HG03159 (cell line): Measurements from ENCODE around the gene ITGAX.

ENCODE experiments used
- ATAC-seq: cut with Tn5 transposase; IDR thresholded peaks from one replicate; pipeline ENCODE4 v1.9.1; 2021; ENCODE audit warnings: mild to moderate bottlenecking, moderate library complexity; ENCODE audit not compliant: unreplicated experiment

Gene ITGAX

DNA sequence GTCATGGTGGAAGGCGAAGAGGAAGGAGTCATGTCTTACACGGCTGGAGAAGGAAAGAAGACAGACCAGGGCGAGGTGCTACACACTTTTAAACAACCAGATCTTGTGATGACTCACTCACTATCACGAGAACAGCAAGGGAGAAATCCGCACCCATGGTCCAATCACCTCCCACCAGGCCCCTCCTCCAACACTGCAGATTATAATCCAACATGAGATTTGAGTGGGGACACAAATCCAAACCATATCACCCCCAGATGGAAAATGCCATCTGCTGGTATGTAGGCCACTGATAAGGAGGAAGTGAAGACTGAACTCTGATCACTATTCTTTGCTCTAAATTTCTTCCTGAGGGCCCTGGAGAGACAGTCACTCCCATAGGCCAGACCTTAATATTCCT is 7.5 kb upstream of the ITGAX start:
- no peak for ATAC-seq

DNA sequence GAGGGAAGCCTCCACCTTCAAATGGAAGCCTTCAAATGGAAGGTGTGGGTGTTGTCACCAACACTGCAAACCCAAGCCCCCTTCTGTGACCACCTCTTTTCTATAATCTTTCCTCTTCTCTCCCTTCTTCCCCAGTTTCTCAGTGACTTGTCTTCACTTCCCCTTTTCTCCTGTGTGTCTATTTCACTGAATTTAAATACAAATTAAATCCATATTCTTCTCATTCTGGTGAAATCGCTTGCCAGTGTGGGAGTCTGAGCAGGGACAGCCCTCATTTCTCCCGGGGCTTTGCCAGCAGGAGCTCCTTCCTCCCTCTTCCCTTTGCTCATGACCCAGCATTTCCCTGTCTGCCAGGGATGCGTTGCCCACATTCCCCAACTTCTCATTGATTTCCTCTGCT is 6.4 kb upstream of the ITGAX start:
- no peak for ATAC-seq

DNA sequence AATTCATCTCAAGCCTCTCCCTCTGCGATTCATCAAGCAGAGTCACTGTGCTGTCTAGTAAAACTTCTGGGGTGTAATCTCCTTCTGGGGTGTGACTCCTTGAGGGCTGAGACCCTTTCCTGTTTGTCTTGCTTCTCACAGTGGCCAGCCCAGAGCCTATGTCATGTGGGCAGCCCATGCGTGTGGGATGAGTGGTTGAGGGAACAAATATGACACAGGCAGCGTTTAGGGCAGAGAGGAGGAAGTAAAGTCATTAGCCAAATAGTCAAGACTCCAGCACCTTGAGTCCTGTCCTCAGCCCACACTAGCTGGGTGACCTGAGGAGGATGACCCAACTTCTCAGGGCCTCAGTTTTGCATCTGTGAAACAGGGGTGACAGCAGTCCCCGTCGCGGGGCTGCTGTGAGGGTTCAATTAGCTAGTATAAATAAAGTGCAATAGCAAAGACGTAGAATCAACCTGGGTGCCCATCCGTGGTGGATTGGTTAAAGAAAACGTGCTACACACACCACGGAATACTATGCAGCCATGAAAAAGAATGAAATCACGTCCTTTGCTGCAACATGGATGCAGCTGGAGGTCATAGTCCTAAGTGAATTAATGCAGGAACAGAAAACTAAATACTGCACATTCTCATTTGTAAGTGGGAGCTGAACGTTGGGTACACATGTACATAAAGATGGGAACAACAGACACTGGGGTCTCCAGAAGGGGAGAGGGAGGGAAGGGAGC is 4.5 kb upstream of the ITGAX start:
- ATAC-seq, result no peak

DNA sequence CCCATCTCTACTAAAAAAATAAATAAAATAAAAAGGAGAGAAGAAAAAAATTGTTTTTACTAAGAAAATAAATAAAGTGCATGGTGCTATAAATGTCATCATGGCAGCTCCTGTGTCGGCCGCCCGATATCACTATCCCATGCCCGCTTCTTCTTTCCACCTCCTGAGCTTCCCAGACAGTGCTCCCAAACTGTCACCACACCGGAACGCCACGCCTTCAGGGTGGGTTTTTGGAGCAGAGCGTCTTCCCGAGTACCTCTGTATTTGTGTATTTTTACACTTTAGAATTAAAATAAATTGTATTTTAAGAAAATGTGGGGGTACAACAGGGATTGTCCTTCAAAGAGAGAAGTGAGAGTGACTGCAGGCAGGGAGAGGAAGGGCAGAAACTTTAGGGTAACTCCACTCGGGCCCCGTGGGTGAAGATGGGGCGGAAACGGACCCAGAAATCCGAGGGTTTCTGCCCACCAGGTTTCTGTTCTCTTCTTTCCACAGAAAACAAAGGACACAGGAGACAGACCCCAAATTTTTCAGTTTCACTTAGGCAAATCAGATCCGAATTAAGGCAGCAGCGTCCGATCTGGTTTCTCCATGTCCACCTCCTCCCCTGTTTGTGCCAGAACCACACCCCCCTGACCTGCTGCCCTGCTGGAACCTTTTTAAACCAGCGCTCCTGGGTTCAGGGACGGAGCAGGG is 3.6 kb upstream of the ITGAX start:
- ATAC-seq, result no peak

DNA sequence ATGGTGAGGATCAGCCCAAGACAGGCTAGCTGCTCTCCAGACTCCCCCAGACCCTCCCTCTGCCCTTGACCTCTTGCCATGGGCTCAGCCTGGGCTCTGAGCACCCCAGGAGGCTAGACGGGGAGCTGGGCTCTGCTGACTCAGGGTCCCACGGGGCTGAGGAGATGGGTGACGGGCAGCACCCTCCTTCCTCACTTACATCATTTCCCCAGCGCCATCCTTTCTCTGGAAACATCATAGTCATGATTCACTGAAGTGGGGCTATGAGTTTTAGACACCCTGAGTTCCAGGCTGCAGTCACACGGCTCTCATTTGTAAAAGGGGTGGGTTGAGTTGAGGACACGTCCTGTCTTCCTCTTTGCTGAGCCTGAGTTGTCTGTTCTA is 3.0 kb upstream of the ITGAX start:
- no peak for ATAC-seq

DNA sequence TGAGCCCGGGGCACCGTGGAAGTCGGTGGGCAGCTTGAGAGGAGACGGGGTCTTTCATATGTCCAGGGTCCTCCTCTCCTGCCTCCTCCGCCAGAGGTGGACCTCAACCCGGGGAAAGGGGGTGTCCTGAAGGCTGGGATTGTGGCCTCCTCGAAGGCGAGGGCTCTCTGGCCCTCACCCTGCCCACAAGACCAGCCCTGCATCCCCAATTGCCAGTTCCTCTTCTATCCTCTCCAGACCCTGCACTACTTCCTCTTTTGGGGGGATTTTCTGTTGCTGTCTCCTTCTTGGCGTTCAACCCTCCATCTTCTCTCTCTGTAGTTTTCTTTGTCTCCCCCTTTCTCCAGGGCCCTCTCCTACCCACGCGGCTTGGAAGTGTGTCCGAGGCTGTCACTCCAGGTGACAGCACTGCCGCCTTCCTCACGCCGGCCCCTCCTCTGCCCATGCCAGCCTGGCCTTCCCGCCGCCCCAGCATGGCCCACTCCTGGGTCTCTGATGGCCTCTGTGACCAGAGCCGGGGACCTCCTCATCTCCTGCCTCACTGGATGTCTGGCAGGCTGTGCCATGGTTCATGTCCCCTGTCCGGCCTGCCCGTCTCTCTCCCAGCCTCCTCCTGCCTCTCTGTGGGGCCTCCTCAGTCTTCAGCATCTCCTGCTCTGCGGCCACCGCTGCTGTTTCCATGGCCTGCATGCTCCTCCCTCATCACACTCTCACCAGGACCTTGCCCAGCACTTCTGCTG is 2.4 kb upstream of the ITGAX start:
- no peak for ATAC-seq

DNA sequence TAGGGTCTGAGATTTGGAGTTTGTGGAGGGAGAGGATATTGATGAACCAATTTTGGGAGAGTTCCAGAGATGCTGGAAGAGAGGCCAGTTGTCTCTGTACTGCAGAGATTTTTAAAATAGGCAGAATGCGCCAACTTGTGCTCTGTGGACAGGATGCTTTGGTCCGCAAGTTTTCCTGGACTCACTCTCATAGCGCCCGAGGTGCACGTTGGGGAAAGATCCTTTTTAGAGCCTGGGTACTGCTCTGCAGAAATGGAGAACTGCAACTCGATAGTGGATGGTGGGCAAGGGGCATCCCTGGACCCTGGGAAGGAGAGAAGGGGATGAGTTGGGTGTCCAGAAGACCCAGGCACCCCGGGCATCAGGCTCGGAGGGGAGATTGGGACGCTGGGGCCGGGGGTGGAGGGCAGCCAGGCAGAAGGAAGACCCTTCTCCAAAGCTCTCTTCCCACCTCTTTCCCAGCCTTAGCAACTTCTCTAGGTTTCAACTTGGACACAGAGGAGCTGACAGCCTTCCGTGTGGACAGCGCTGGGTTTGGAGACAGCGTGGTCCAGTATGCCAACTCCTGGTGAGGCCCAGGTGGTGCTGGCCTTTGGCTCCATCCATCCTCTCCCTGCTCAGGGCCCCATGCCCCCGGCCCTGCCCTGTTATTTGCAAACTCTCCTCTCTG is 590 bp downstream of the ITGAX start:
- no peak for ATAC-seq

DNA sequence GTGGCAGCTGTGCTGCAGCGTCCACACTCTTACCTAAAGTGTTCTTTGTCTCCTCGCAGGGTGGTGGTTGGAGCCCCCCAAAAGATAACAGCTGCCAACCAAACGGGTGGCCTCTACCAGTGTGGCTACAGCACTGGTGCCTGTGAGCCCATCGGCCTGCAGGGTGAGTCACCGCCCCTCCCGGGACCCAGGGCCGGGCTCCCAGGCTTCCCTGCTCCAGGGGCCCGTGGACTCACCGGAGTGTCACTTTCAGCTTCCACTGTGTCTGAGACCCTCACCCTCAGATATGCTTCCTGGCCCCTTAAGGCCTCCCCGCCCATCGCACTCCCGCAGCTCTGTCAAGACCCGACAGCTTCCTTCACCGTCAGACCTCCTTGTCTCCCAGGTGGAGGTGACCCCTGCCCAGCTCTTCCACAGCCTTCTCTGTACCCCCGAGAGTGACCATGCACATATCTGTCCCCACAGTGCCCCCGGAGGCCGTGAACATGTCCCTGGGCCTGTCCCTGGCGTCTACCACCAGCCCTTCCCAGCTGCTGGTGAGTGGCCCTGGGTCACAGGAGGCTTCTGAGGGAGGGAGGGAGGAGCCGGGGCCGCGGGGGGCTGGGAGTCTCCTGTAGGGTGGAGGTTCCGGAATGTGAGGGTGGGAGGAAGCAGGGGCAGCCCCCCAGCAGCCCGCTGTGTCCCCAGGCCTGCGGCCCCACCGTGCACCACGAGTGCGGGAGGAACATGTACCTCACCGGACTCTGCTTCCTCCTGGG is 1.8 kb downstream of the ITGAX start:
- ATAC-seq, result no peak

DNA sequence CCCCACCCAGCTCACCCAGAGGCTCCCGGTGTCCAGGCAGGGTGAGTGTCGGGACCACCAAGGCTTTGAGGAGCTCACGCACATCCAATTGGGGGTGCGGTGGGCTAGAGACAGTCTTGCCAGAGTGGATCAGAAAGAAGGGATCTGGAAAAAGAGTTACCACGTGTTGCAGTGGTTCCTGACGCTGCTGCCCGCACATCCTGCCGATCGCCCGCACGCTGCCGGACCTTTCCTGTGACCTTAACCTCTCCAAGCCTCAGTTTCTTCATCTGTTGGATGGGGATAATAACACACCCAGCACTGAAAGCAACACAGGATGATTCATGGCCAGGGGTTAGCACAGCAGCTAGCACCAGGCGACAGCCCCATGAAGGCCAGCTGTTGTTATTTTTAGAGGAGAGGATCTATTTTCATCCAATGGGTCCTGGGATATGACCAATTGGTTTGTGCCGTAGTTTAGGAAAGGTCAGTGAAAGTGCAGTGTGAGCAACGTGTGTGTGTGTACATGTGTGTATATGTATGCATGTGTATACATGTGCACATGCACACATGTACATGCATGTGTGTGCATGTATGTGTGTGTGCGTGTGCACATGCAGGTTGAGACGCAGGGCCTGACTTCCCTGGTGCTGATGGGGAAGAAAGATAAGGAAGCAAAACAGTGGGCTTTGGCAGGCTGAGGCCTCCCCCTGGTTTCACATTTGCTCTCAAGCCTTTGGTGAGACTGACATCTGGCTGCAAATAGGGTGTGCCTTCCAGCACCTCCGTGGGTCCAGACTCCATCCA is 2.5 kb downstream of the ITGAX start:
- no peak for ATAC-seq

DNA sequence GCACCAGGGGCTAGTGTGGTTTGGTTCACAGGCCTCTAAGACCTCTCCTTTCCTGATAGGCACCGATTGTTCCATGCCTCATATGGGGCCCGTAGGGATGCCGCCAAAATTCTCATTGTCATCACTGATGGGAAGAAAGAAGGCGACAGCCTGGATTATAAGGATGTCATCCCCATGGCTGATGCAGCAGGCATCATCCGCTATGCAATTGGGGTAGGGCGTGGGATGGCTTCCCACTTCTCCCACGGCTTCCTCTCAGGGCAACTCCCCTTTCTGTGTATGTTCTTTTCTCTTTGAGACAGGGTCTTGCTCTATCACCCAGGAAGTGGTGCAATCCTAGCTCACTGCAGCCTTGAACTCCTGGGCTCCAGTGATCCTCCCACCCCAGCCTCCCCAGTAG is 5.3 kb downstream of the ITGAX start:
- ATAC-seq, result no peak

DNA sequence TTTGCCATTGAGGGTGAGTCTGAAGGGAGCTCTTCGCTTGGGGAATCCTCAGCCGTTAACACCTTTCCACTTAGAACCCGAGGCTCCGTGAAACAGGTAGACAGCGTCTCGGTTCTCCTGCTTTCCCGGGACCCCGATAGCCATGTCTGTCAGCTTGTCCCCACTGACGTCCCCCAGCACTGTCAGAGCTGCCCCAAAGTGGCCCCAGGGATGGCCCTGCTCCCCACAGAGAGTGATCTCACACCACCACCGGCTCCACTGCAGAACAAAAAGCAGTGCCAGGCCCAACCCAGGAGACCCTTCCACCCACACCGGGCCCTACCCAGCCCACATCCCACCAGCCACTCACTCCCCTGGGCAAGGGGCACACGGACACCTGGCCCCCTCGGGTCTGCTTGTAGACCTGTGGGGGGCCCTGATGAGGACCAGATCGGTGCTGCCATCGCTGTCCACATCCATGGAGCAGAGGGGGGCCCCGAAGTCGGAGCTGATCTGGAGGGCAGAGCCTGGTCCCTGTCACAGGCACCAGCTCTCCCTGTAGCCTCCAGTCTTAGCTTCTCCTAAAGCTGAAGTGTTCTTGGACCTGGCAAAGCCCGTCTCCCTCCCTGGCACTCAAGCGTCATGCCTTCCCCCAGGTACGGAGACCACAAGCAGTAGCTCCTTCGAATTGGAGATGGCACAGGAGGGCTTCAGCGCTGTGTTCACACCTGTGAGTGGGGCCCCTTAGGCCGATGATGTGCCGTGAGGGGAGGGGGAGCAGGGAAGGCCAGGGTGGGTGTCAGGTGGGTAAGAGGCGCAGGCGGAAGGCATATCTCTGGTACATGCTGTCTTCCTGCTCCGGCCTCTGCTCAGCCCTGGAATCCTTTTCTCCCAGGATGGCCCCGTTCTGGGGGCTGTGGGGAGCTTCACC is 6.5 kb downstream of the ITGAX start:
- ATAC-seq, result no peak

DNA sequence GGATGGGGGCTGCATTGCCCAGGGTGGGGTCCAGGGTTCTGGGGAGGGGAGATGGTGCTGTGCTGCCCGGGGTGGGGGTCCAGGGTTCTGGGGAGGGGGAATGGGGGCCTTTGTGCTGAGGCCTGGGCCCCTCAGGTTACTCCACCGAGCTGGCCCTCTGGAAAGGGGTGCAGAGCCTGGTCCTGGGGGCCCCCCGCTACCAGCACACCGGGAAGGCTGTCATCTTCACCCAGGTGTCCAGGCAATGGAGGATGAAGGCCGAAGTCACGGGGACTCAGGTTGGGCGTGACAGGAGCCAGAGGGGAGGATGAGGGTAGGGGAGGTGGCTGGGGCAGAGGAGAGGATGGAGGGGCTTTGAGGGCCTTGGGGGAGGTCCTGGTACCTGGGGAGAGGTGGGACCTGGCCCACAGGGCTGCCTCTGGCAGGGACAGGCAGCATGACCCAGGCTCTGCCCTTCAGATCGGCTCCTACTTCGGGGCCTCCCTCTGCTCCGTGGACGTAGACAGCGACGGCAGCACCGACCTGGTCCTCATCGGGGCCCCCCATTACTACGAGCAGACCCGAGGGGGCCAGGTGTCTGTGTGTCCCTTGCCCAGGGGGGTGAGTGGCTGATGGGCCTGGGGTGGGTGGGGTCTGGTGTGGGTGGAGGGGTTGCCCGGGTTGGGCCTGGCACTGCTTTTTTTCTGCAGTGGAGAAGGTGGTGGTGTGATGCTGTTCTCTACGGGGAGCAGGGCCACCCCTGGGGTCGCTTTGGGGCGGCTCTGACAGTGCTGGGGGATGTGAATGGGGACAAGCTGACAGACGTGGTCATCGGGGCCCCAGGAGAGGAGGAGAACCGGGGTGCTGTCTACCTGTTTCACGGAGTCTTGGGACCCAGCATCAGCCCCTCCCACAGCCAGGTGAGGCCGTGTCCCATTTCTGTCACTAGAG is 7.8 kb downstream of the ITGAX start:
- no peak for ATAC-seq

DNA sequence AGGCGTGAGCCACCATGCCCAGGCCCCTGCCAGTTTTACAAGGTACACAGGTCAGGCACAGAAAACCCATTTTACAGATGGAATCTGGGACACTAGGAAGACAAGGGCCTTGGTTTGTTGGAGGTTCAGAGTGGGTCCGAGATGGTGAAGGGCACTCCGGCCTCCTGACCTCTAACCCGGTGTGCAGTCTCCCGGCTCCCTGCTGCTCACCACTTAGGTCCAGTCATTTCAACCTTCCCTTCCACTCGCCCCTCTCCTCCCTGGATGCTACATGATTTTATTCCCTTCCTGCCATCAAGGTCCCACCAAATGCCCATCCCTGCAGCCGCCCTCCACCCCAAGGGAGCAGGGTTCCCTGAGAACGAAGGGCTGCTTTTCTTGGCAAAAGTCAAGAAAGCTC is 8.7 kb downstream of the ITGAX start:
- no peak for ATAC-seq

DNA sequence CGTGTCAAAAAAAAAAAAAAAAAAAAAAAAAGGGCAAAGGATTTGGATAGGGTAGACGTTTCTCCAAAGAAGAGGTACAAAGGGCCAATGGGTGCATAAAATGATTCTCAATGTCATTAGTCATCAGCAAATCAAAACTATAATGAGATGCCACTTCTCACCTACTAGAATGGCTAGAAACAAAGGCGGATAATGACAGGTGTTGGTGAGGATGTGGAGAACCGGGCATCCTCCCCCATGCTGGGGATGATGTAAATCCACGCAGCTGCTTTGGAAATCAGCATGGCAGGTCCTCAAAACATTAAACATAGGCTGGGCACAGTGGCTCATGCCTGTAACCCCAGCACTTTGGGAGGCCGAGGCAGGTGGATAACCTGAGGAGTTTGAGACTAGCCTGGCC is 9.4 kb downstream of the ITGAX start:
- ATAC-seq, result no peak

DNA sequence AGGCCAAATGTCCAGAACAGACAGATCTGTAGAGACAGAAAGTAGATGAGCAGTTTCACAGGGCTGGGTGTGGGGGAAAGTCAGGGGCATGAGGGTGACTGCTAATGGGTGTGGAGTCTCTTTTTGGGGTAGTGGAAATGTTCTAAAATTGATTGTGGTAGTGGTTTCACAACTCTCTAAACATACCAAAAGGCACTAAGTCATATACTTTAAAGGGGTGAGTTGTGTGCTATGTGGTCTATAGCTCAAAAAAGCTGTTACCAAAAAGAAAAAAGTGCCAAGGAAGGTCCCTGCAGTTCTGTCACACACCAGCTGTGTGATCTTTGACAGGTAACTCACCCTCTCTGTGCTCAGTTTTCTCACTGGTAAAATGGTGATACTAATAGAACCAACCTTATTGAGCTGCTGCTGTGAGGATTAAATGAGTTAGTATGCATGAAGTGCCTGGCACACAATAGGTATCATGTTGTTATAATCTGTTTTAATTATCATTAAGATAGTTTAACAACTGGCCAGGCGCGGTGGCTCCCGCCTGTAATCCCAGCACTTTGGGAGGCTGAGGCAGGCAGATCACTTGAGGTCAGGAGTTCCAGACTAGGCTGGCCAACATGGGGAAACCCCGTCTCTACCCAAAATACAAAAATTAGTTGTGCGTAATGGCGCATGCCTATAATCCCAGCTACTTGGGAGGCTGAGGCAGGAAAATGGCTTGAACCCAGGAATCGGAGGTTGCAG is 10.3 kb downstream of the ITGAX start:
- ATAC-seq, result no peak

DNA sequence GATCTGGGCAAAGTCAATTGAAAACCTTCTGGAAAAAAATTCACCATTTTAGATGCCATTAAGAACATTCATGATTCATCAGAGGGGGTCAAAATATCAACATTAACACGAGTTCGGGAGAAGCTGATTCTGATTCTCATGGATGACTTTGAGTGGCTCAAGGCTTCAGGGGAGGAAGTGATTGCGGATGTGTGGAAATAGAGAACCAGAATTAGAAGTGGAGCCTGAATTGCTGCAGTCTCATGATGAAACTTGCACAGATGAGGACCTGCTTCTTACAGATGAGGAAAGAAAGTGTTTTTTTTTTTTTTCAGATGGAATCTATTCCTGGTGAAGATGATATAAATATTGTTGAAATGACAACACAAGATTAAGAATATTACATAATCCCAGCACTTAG is 12.9 kb downstream of the ITGAX start:
- no peak for ATAC-seq

DNA sequence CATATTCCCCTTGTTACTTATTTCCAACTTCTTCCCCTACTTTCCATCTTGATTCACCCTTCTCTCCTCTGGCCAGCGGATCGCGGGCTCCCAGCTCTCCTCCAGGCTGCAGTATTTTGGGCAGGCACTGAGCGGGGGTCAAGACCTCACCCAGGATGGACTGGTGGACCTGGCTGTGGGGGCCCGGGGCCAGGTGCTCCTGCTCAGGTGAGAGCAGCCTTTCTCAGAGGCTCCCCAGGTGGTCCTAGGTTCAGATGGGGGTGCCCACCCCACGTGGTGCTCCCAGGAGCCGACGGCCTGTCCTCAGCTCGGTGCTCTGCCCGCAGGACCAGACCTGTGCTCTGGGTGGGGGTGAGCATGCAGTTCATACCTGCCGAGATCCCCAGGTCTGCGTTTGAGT is 16.0 kb downstream of the ITGAX start:
- ATAC-seq, result no peak
